HepG2 (cell line): ENCODE data around the gene SLC43A3. TPM values are rescaled to one million over a fixed set of nuclear protein-coding genes. Genes with fewer than 3 reads are reported as not detected.

Source experiments
- ATAC-seq: fragments of 200-7000 bp; cut with Tn5 transposase; 3 replicates; pipeline ENCODE4 v1.9.1; 2020; ENCODE audit warnings: mild to moderate bottlenecking, moderate library complexity
- BruUV-seq: library from RNA; stranded (reverse); fragments of 400-500 nt; replicated peaks from 2 replicates; lab custom pipeline; 2021; lab: Mats Ljungman, UMichigan
- CTCF ChIA-PET: fragments of 300-600 bp; formaldehyde crosslinking; extraction: SDS; loops from one replicate; lab custom pipeline; 2021; ENCODE audit warnings: low total read pairs, inconsistent platforms, low intra/inter-chr PET ratio; lab: Yijun Ruan, JAX
- POLR2A ChIA-PET: fragments of 350-600 bp; sonication (Branson Sonifier 250); formaldehyde crosslinking; loops from one replicate; lab custom pipeline; 2020; ENCODE audit warnings: antibody characterized with exemption, inconsistent platforms; lab: Yijun Ruan, JAX
- DNase-seq: peaks from one replicate; pipeline ENCODE4 v3.0.0-alpha.2; 2015; ENCODE audit warnings: low spot score
- FAIRE-seq: peaks from 3 replicates; lab custom pipeline; 2011; peaks lifted over from hg19 to GRCh38; lab: Jason Lieb, UNC
- H2AFZ ChIP-seq: one replicate; pipeline ENCODE4 v1.6.1; 2011; ENCODE audit warnings: low read length, inconsistent platforms
- H3K27ac ChIP-seq: fragments of 300-600 bp; 3 replicates; pipeline ENCODE4 v1.8.0; 2011; ENCODE audit warnings: mixed run types, mild to moderate bottlenecking, mixed read lengths, low read length, inconsistent platforms; ENCODE audit not compliant: insufficient read depth; ENCODE audit errors: extremely low read length
- H3K27me3 ChIP-seq, 2 experiments: fragments of 200-600 bp in 1 of 2; 2 replicates in 1 of 2; 3 replicates in 1 of 2; pipeline versions ENCODE4 v1.6.0 to v1.8.0; 2011; ENCODE audit warnings: low read length in 2 of 2, mild to moderate bottlenecking in 2 of 2, moderate library complexity in 2 of 2, inconsistent platforms in 1 of 2; ENCODE audit not compliant: insufficient read depth in 2 of 2, control insufficient read depth in 1 of 2
- H3K36me3 ChIP-seq, 2 experiments: fragments of 200-600 bp in 1 of 2; replicated peaks in 1 of 2; 2 replicates in 1 of 2; 3 replicates in 1 of 2; pipeline versions ENCODE4 v1.5.1 to v1.8.0; 2011; ENCODE audit warnings: low read length in 2 of 2, inconsistent platforms in 1 of 2; ENCODE audit not compliant: insufficient read depth in 2 of 2, control insufficient read depth in 1 of 2
- H3K4me1 ChIP-seq: 2 replicates; pipeline ENCODE4 v1.5.1; 2012; ENCODE audit warnings: low read length, inconsistent platforms; ENCODE audit not compliant: insufficient read depth
- H3K4me2 ChIP-seq: 2 replicates; pipeline ENCODE4 v1.6.0; 2011; ENCODE audit warnings: low read depth, low read length, inconsistent platforms
- H3K4me3 ChIP-seq, 3 experiments: fragments of 200-600 bp in 1 of 3; sonication (generic), shearing (Covaris generic) in 1 of 3; replicated peaks in 1 of 3; 2 replicates each; pipeline ENCODE4 v1.5.1; 2011 to 2016; ENCODE audit warnings: low read length in 3 of 3, inconsistent platforms in 2 of 3, low read depth in 2 of 3, mild to moderate bottlenecking in 2 of 3, control low read depth in 1 of 3, mixed read lengths in 1 of 3; ENCODE audit not compliant: insufficient read depth in 1 of 3
- H3K79me2 ChIP-seq: one replicate; pipeline ENCODE4 v1.6.1; 2011; ENCODE audit warnings: low read length, inconsistent platforms; ENCODE audit not compliant: insufficient read depth
- H3K9ac ChIP-seq: 2 replicates; pipeline ENCODE4 v1.6.0; 2011; ENCODE audit warnings: mild to moderate bottlenecking, low read depth, low read length, inconsistent platforms; ENCODE audit not compliant: insufficient read depth
- H3K9me3 ChIP-seq: 2 replicates; pipeline ENCODE4 v1.5.1; 2012; ENCODE audit warnings: mild to moderate bottlenecking, low read length
- H4K20me1 ChIP-seq: 2 replicates; pipeline ENCODE4 v1.6.0; 2011; ENCODE audit warnings: inconsistent platforms, mild to moderate bottlenecking, low read length, moderate library complexity; ENCODE audit not compliant: insufficient read depth
- ASH2L ChIP-seq: fragments of 300-600, 200-600 bp; sonication (generic); IDR thresholded peaks from 2 replicates; pipeline ENCODE4 v1.7.0; 2017; ENCODE audit warnings: low read depth, mild to moderate bottlenecking, moderate library complexity, mixed read lengths, low read length; ENCODE audit not compliant: insufficient read length
- BCL3 ChIP-seq: sonication (generic); formaldehyde crosslinking; IDR thresholded peaks from 2 replicates; pipeline ENCODE4 v1.5.1; 2020; ENCODE audit warnings: mild to moderate bottlenecking, missing genetic modification reagents, moderate library complexity
- CEBPB ChIP-seq: IDR thresholded peaks from 2 replicates; pipeline ENCODE4 v1.6.1; 2011; ENCODE audit warnings: low read depth, low read length, improper control_type of control experiment, borderline replicate concordance
- ETV5 ChIP-seq: IDR thresholded peaks from 2 replicates; pipeline ENCODE4 v1.6.1; 2018; ENCODE audit warnings: missing biosample characterization, missing genetic modification reagents, inconsistent platforms, borderline replicate concordance
- HNF4A ChIP-seq: sonication (generic); formaldehyde crosslinking; IDR thresholded peaks from 2 replicates; pipeline ENCODE4 v1.4.0; 2020; ENCODE audit warnings: missing genetic modification reagents
- HOXA3 ChIP-seq: sonication (generic); formaldehyde crosslinking; IDR thresholded peaks from 2 replicates; pipeline ENCODE4 v1.5.0; 2020; ENCODE audit warnings: missing genetic modification reagents
- IRF1 ChIP-seq: sonication (generic); formaldehyde crosslinking; IDR thresholded peaks from 2 replicates; pipeline ENCODE4 v1.4.0; 2020; ENCODE audit warnings: low read depth, mild to moderate bottlenecking, missing genetic modification reagents
- PHB2 ChIP-seq: fragments of 450-650 bp; IDR thresholded peaks from 2 replicates; pipeline ENCODE4 v1.6.1; 2018; ENCODE audit not compliant: partially characterized antibody
- POLR2AphosphoS2 ChIP-seq: IDR thresholded peaks from 2 replicates; pipeline ENCODE4 v1.6.1; 2011; ENCODE audit warnings: low read depth, low read length, improper control_type of control experiment
- RNF2 ChIP-seq: fragments of 450-650 bp; conservative IDR thresholded peaks from 2 replicates; pipeline ENCODE4 v1.6.1; 2016; ENCODE audit warnings: low read depth
- THAP11 ChIP-seq: IDR thresholded peaks from 2 replicates; pipeline ENCODE4 v1.6.1; 2016; ENCODE audit warnings: missing biosample characterization, missing genetic modification reagents
- XRCC5 ChIP-seq: fragments of 200-400 bp; formaldehyde crosslinking; optimal IDR thresholded peaks from 2 replicates; pipeline ENCODE3; 2017; ENCODE audit warnings: mild to moderate bottlenecking, low read length
- ZMYM3 ChIP-seq: sonication (generic); formaldehyde crosslinking; IDR thresholded peaks from 2 replicates; pipeline ENCODE4 v1.5.1; 2020; ENCODE audit warnings: mild to moderate bottlenecking, missing genetic modification reagents
- ZNF317 ChIP-seq: sonication (generic); formaldehyde crosslinking; IDR thresholded peaks from 2 replicates; pipeline ENCODE4 v1.5.0; 2020; ENCODE audit warnings: mild to moderate bottlenecking, missing genetic modification reagents
- ZNF367 ChIP-seq: sonication (generic); formaldehyde crosslinking; IDR thresholded peaks from 2 replicates; pipeline ENCODE4 v1.4.0; 2020; ENCODE audit warnings: missing genetic modification reagents, borderline replicate concordance
- ZNF709 ChIP-seq: sonication (generic); formaldehyde crosslinking; IDR thresholded peaks from 2 replicates; pipeline ENCODE4 v1.5.0; 2020; ENCODE audit warnings: mild to moderate bottlenecking, missing genetic modification reagents
- ZSCAN5A ChIP-seq: sonication (generic); formaldehyde crosslinking; IDR thresholded peaks from 2 replicates; pipeline ENCODE4 v1.8.0; 2022; ENCODE audit warnings: mild to moderate bottlenecking, missing genetic modification reagents, borderline replicate concordance
- WGBS: methylation state at CpG from one replicate; pipeline ENCODE4 v1.1.6; 2017; ENCODE audit warnings: low lambda C conversion rate; 5-methylcytosine and 5-hydroxymethylcytosine counted together
- in situ Hi-C: cut with HindIII; loops from 2 replicates; pipeline ENCODE4 v1.10.0; 2017; ENCODE audit warnings: low pct_unique_long_range_greater_than_20kb; ENCODE audit not compliant: extremely low pct_ligation_motif_present
- intact Hi-C: fragments of 100-400 bp; cut with micrococcal nuclease; formaldehyde crosslinking; loops from one replicate; pipeline ENCODE4 v1.10.0; 2022; ENCODE audit not compliant: unreplicated experiment
- polyA plus RNA-seq, 8 experiments: library from polyadenylated mRNA; depleted of rRNA in 3 of 8; stranded (reverse) in 7 of 8; unstranded in 1 of 8; fragments of >200 nt; fragmentation: Illumina TruSeq in 4 of 8; extraction: Trizol in 4 of 8; gene quantifications; 2 replicates each; pipeline versions ENCODE4 v1.2.1 to v1.2.3, GENCODE V29; 2011 to 2016; ENCODE audit warnings: low read depth in 4 of 8, missing spikeins in 1 of 8, mixed read lengths in 1 of 8; ENCODE audit not compliant: insufficient read depth in 1 of 8
- total RNA-seq, 5 experiments: library from RNA; depleted of rRNA; stranded (reverse); fragments of >200 nt; fragmentation: Illumina TruSeq; extraction: Trizol; gene quantifications; 2 replicates each; pipeline ENCODE4 v1.2.3, GENCODE V29; 2016; ENCODE audit warnings: low read depth in 1 of 5
- TF ChIP-seq, protein P1 (sequence below): sonication (generic); formaldehyde crosslinking; IDR thresholded peaks from 2 replicates; pipeline ENCODE4 v1.4.0; 2020; ENCODE audit warnings: mild to moderate bottlenecking, missing genetic modification reagents

The SLC43A3 gene
- total and polyA plus RNA-seq, 2 of the 13 experiments (the other 11 are each of a cell fraction or from before 2014, with no cell fraction given): 2.6 TPM; not detected in 1

DNA sequence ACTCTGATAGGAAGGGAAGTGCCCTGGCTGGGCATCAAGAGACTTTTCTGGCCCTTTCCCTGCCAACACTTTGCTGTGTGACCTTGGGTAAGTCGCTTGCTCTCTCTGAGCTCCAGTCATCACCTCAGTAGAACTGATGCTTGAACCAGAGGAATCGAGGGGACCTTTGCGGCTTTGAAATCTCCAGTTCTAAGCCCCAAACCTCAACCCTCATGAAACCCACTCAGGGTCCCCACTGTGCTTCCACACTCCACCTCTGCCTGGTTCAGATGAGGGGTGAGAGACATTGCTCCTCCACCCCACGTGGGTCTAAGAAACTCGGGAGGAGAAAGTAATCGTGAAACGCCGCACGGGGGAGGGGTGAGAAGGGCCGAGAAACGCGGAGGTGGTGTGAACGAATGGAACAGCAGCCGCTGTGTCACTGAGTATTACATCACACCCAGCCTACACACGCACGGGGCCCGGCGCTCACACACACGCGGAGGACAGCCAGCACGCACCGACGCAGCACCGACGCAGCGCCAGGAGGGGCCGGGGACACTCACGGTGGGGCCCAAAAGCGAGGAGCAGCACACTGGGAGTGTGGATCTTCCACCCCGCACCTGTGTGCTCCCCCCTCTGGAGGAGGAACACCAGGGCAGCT is 37.7 kb upstream of the SLC43A3 start (continued):
- TF ChIP-seq BCL3 (CRISPR knock-in tag) (no peak), ZNF367 (CRISPR knock-in tag) (no peak), ZSCAN5A (CRISPR knock-in tag) (no peak), ZNF709 (CRISPR knock-in tag) (no peak), HOXA3 (CRISPR knock-in tag) (no peak), ASH2L (no peak), THAP11 (CRISPR knock-in tag) (no peak)

- Histone ChIP-seq H3K4me1 (peaks cover 28% of the 10 kb centered on the region), H3K36me3 (no peaks in the 10 kb centered on the region), H3K27ac (no peak overlapping the region), H3K27me3 (peaks cover 2 to 11% of the 10 kb centered on the region in 2 experiments; a peak in 4 of 5 replicates), H4K20me1 (no peaks in the 10 kb centered on the region), H3K9ac (no peak overlapping the region), H3K79me2 (no peaks in the 10 kb centered on the region), H3K9me3 (no peaks in the 10 kb centered on the region), H3K4me3 (no peak overlapping the region), H3K4me2 (no peak overlapping the region), H2AFZ (no peak overlapping the region)
- ATAC-seq: no peak
- no TSS peak for BruUV-seq
- in situ Hi-C loops: no loop called here
- ChIA-PET CTCF (no interaction called here), POLR2A (no interaction called here)
- no peak for FAIRE-seq
- DNase-seq: no peak
- intact Hi-C loops: no loop called here
- WGBS: 85% methylated on average over 12 of the region's 14 CpGs
- TF ChIP-seq THAP11 (CRISPR knock-in tag): no peak
- no peak for TF ChIP-seq RNF2
- TF ChIP-seq PHB2: no peak
- TF ChIP-seq HNF4A (CRISPR knock-in tag): no peak
- no peak for TF ChIP-seq ETV5 (CRISPR knock-in tag)
- TF ChIP-seq POLR2AphosphoS2: no peak
- TF ChIP-seq, protein P1, sequence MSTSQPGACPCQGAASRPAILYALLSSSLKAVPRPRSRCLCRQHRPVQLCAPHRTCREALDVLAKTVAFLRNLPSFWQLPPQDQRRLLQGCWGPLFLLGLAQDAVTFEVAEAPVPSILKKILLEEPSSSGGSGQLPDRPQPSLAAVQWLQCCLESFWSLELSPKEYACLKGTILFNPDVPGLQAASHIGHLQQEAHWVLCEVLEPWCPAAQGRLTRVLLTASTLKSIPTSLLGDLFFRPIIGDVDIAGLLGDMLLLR: no peak
- no peak for TF ChIP-seq IRF1
- TF ChIP-seq ZNF317 (CRISPR knock-in tag): no peak
- no peak for TF ChIP-seq ZMYM3 (CRISPR knock-in tag)
- TF ChIP-seq XRCC5: no peak
- TF ChIP-seq CEBPB: no peak
Measured at GRCh38 chr11:57463671-57464538, 37.0 kb upstream of the SLC43A3 start.
